Measurements from ENCODE around the gene DCHS1. TPM values are rescaled to one million over a fixed set of nuclear protein-coding genes. Genes with fewer than 3 reads are reported as not detected.

DCHS1 gene
- total and polyA plus RNA-seq, 9 of the 15 experiments (the other 6 are each of a cell fraction or from before 2014, with no cell fraction given), result 0.04 to 0.49 (median 0.14) TPM; not detected in 2

DNA sequence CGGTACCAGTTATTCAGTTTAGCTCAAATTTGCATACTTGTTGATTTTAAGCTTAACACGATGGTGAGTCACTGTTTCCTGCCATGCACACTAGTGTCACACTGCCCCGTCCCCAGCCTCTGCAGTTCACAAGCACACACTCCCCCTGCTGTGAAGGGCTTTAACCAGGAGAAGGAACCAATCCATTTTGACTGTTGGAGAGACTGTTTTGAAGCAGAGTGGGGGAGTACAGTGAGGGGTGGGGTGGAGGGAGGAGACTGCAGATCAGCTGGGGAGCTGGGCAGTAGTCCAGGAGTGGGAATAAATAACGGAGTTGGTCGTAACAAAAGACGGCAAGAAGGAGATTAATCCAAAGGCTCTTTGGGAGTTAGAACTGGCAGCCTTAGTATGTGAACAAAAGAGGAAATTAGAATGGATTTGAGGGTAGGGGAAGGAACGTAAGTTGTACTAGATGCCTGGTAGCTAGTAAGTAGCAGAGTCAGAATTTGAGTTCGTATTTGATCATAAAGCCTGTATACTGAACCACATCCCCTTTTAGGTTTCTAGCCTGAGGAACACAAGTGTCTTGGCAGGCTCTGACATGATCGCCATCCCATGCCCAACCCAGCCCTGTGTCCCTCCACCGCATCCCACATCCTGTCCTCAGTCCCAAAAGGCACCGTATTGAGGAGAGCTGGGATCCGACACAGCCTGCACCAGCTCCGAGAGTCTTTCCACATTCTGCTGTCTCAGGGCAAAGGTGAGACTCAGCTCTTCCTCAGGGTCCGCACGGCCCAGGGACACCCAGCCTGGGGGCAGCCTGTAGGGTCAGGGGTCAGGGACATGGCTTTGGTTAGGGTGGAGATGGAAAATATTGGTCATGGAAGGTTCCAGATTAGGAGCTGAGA, 37.2 kb downstream of the DCHS1 start (continued):
- TF ChIP-seq MAFK (IDR thresholded peaks at IDR 0.05; ENCODE audit: low read length) (peak; percentile 26; the same call in 1 of the 2 replicates), FOXA1 (IDR thresholded peaks at IDR 0.05; ENCODE audit: borderline replicate concordance) (no peak), HMGN3 (IDR thresholded peaks at IDR 0.05; ENCODE audit: borderline replicate concordance, extremely low read depth, insufficient read length, low read depth, low read length) (no peak), KDM2B (CRISPR knock-in tag; IDR thresholded peaks at IDR 0.05) (no peak), ZNF717 (CRISPR knock-in tag; IDR thresholded peaks at IDR 0.05) (no peak), FOXK2 (conservative IDR thresholded peaks at IDR 0.05 in 1 of 2, IDR thresholded peaks at IDR 0.05 in 1 of 2; ENCODE audit: low read depth in 2 of 2) (peak; percentile 71 to 81), SAP30 (IDR thresholded peaks at IDR 0.05; ENCODE audit: borderline replicate concordance, insufficient read depth, low read depth, low read length, poor library complexity, severe bottlenecking) (peak; percentile 60), MTF1 (CRISPR knock-in tag; IDR thresholded peaks at IDR 0.05; ENCODE audit: borderline replicate concordance) (no peak), ZBTB7A (IDR thresholded peaks at IDR 0.05; ENCODE audit: borderline replicate concordance, control insufficient read depth, low read depth, low read length) (no peak; the same call in 1 of the 2 replicates), NFATC3 (IDR thresholded peaks at IDR 0.05) (peak; percentile 92), CBX2 (IDR thresholded peaks at IDR 0.05; ENCODE audit: insufficient read depth, low read length, poor library complexity, severe bottlenecking) (no peak), SMAD3 (CRISPR knock-in tag; conservative IDR thresholded peaks at IDR 0.05) (0 out of 2 replicates have a peak, but pooled peaks have one; percentile 12), FOS (IDR thresholded peaks at IDR 0.05; ENCODE audit: extremely low read depth, insufficient read length) (peak; percentile 42), CXXC5 (CRISPR knock-in tag; IDR thresholded peaks at IDR 0.05) (no peak), RHOXF2B (CRISPR knock-in tag; conservative IDR thresholded peaks at IDR 0.05) (no peak), ZNF41 (CRISPR knock-in tag; conservative IDR thresholded peaks at IDR 0.05) (no peak), FOXJ2 (tag; IDR thresholded peaks at IDR 0.05) (peak; percentile 51; the same call in 1 of the 2 replicates), ZNF354B (CRISPR knock-in tag; IDR thresholded peaks at IDR 0.05) (no peak), RBM34 (IDR thresholded peaks at IDR 0.05; ENCODE audit: borderline replicate concordance, insufficient read depth, low read length) (no peak), NFIX (CRISPR knock-in tag; IDR thresholded peaks at IDR 0.05; ENCODE audit: low read depth) (no peak), SIN3B (IDR thresholded peaks at IDR 0.05; ENCODE audit: low read depth) (no peak), MYNN (IDR thresholded peaks at IDR 0.05) (peak; percentile 86), MYNN (CRISPR knock-in tag; IDR thresholded peaks at IDR 0.05) (no peak), SIX5 (IDR thresholded peaks at IDR 0.05; ENCODE audit: borderline replicate concordance in 1 of 2, insufficient read depth in 1 of 2, low read depth in 1 of 2, low read length in 2 of 2) (no peak), ZC3H11A (IDR thresholded peaks at IDR 0.05; ENCODE audit: low read depth, low read length) (no peak)
- TF ChIP-seq, protein P1, sequence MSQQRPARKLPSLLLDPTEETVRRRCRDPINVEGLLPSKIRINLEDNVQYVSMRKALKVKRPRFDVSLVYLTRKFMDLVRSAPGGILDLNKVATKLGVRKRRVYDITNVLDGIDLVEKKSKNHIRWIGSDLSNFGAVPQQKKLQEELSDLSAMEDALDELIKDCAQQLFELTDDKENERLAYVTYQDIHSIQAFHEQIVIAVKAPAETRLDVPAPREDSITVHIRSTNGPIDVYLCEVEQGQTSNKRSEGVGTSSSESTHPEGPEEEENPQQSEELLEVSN (IDR thresholded peaks at IDR 0.05; ENCODE audit: borderline replicate concordance in 1 of 2, extremely low read depth in 1 of 2, insufficient read depth in 1 of 2, insufficient read length in 1 of 2, low read depth in 1 of 2, low read length in 1 of 2, poor library complexity in 1 of 2, severe bottlenecking in 1 of 2), result no peak
- TF ChIP-seq, protein P2, sequence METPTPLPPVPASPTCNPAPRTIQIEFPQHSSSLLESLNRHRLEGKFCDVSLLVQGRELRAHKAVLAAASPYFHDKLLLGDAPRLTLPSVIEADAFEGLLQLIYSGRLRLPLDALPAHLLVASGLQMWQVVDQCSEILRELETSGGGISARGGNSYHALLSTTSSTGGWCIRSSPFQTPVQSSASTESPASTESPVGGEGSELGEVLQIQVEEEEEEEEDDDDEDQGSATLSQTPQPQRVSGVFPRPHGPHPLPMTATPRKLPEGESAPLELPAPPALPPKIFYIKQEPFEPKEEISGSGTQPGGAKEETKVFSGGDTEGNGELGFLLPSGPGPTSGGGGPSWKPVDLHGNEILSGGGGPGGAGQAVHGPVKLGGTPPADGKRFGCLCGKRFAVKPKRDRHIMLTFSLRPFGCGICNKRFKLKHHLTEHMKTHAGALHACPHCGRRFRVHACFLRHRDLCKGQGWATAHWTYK (CRISPR knock-in tag; IDR thresholded peaks at IDR 0.05), result no peak

Data from K562 (cell line).